ENCODE measurements around the gene SLC5A4. TPM values are rescaled to one million over a fixed set of nuclear protein-coding genes. Genes with fewer than 3 reads are reported as not detected.

The SLC5A4 gene
- total RNA-seq, 1 donor from 2014 or later: 1.6 TPM

GRCh38 chr22:32177221-32177765 is 77.9 kb downstream of the SLC5A4 start:
- H3K4me1 ChIP-seq: no peaks in the 10 kb centered on the region
- H3K27ac ChIP-seq: no peak overlapping the region
- H3K9me3 ChIP-seq: peaks cover 0 to 6% of the 10 kb centered on the region in 2 donors
- peaks cover 4% of the 10 kb centered on the region for H3K27me3 ChIP-seq
- H3K36me3 ChIP-seq: no peaks in the 10 kb centered on the region
- TF ChIP-seq, protein P1, sequence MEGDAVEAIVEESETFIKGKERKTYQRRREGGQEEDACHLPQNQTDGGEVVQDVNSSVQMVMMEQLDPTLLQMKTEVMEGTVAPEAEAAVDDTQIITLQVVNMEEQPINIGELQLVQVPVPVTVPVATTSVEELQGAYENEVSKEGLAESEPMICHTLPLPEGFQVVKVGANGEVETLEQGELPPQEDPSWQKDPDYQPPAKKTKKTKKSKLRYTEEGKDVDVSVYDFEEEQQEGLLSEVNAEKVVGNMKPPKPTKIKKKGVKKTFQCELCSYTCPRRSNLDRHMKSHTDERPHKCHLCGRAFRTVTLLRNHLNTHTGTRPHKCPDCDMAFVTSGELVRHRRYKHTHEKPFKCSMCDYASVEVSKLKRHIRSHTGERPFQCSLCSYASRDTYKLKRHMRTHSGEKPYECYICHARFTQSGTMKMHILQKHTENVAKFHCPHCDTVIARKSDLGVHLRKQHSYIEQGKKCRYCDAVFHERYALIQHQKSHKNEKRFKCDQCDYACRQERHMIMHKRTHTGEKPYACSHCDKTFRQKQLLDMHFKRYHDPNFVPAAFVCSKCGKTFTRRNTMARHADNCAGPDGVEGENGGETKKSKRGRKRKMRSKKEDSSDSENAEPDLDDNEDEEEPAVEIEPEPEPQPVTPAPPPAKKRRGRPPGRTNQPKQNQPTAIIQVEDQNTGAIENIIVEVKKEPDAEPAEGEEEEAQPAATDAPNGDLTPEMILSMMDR (IDR thresholded peaks at IDR 0.05): no peak
- no peak overlapping the region for H3K4me3 ChIP-seq
- intact Hi-C loops (cut with DNase I): no loop called here
- no peak for DNase-seq (ENCODE audit: low spot score in 2 of 2)

DNA sequence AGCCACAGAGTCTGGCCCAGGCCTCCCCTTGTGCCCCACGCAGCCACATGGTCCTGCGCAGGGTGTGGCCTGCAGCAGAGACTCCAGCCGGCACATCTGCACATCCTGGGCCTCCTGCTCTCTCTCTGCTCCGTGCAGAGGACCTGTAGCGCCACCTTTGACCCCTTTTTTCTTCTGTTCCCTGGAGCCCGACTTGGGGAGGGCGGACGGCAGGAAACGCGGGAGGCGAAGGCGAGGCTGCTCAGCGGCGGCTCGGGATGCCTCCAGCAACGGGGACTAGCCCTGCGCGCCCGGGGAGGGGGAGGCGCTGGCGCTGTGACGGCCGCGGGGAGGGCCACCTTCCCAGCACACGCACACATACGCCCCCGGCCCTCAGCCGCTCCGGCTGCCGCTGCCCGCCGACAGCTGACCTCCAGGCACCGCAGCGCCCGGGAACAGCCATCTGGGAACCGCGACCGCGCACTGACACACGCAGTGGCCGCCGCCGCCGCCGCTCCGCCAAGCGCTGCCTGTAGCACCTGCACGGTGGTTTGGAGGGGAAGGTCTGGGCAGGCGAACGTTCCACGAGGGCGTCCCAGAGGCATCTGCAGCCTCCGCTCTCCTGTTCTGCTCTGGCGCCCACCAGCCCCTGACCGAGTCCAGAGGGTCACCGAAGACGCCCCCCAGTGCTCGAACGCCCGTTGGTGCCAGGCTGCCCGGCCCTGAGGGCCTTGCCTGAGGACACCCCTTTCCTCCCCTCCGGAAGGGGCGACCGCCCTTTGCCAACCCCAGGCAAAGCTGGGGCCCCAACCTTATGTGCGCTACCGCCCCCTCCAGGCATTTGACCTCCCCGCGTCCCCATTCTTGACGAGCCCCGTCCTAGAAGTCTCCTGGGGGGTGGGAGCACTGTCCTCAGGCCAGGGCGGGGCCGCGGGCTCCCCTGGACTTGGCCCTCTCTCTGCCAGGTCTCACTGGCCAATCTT is 79.2 kb downstream of the SLC5A4 start:
- Histone ChIP-seq H3K4me3 (no peak overlapping the region), H3K36me3 (no peaks in the 10 kb centered on the region), H3K27ac (no peak overlapping the region), H3K4me1 (no peaks in the 10 kb centered on the region), H3K27me3 (peaks cover 4% of the 10 kb centered on the region), H3K9me3 (peaks cover 0 to 6% of the 10 kb centered on the region in 2 donors)
- TF ChIP-seq, protein P1 (IDR thresholded peaks at IDR 0.05): no peak
- no peak for DNase-seq (ENCODE audit: low spot score in 2 of 2)
- intact Hi-C loops (cut with DNase I): no loop called here

- Histone ChIP-seq H3K4me1 (no peaks in the 10 kb centered on the region), H3K27ac (no peak overlapping the region), H3K4me3 (no peak overlapping the region), H3K36me3 (no peaks in the 10 kb centered on the region), H3K27me3 (peaks cover 4% of the 10 kb centered on the region), H3K9me3 (peaks cover 0 to 6% of the 10 kb centered on the region in 2 donors)
- intact Hi-C loops (cut with DNase I): no loop called here
- TF ChIP-seq, protein P1 (IDR thresholded peaks at IDR 0.05): no peak
- DNase-seq (ENCODE audit: low spot score in 2 of 2): no peak
Observed at GRCh38 chr22:32175115-32175514, 80.0 kb downstream of the SLC5A4 start.

Other genes starting within 250 kb of the SLC5A4 start
- gene SLC5A1, start 212.1 kb downstream of the SLC5A4 start, total RNA-seq: not detected
- gene C22orf42, start 96.0 kb downstream of the SLC5A4 start, total RNA-seq: not detected
- not detected for gene RFPL2, start 50.3 kb downstream of the SLC5A4 start, total RNA-seq
- not detected for gene RFPL3, start 102.5 kb upstream of the SLC5A4 start, total RNA-seq
- gene RTCB, start 156.9 kb upstream of the SLC5A4 start, total RNA-seq: 55.2 TPM
- not detected for gene BPIFC, start 209.1 kb upstream of the SLC5A4 start, total RNA-seq
- 47.0 TPM for gene FBXO7, start 219.5 kb upstream of the SLC5A4 start, total RNA-seq